ENCODE data around the gene CMYA5.
"Not testable (repeated sequence)": the region's sequence is repeated elsewhere in the genome, so short reads cannot be mapped to it uniquely, and the experiment has no call there.

Gene CMYA5

GRCh38 chr5:79689541-79690466, at the start of gene CMYA5:
TSS of gene CMYA5 (plus strand) at chr5:79689836. CDS start at chr5:79689908, 72 bp downstream.
- DNase-seq, result no peak

DNA sequence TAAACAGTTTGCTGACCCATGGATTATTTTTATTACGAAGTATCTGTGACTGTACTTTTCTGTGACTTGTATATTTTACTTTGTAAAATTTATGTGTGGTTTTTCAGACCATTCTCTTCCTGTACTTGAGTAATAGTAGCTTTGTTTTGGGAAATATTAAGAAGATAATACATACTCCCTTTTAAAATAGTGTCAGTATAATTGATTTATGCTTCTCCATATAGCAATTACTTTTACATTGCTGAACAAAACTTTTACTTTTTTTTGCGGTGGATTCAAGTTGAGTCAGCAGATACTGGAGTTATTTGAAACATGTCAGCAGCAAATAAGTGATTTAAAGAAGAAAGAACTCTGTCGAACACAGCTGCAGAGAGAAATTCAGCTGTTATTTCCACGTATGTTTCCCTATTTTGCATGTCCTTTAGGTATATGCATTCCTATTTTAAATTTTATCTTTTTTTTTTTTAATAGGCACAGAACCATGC, 49.0 kb upstream of the CMYA5 start:
- DNase-seq, result no peak

GRCh38 chr5:79641414-79641813, 48.2 kb upstream of the CMYA5 start:
- no peak for DNase-seq

DNA sequence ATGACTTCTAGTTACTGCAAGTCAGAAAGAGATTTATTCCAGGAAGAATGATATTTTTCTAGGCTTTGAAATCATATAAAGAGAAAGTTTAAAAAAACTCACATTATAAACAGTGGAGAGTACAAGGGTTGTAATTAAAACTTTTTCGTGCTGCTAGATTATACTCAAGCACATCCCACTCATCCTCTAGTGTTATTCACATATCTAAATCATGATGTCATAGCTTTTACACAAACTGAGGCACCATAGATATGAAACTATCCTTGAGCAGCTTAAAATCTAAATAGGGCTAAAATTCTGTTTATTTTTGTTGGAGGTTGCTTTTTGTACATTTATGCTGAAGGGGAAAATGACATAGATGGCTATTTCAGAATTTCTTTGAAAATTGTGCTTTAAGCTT, 47.4 kb upstream of the CMYA5 start:
- no peak for DNase-seq

DNA sequence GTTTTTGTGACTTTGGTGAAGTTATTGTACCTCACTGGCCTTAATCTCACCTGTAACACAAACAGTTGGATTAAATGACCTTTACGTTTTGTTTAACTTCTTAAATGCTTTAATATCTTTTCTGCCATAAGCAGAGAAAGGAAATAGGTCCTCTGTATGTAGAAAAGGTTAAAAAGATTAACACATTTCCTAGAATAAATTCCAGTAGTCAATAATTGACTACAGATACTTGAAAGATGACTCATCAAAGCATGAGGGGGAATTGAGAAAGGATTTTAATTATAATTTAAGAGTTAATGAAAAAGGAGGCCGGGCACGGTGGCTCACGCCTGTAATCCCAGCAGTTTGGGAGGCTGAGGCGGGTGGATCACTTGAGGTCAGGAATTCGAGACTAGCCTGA, 35.8 kb upstream of the CMYA5 start:
- no peak for DNase-seq

DNA sequence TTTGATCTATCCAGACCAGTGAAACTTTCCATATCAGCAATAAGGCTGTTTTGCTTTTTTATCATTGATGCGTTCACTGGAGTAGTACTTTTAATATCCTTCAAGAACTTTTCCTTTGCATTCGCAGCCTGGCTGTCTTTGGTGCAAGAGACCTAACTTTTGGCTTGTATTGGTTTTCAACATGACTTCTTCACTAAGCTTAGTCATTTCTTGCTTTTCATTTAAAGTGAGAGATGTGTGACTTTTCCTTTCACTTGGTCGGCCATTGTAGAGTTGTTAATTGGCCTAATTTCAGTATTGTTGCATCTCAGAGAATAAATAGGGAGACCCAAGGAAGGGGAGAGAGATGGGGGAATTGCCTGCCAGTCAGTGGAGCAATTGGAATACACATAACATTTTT, 26.4 kb upstream of the CMYA5 start:
- no peak for DNase-seq

DNA sequence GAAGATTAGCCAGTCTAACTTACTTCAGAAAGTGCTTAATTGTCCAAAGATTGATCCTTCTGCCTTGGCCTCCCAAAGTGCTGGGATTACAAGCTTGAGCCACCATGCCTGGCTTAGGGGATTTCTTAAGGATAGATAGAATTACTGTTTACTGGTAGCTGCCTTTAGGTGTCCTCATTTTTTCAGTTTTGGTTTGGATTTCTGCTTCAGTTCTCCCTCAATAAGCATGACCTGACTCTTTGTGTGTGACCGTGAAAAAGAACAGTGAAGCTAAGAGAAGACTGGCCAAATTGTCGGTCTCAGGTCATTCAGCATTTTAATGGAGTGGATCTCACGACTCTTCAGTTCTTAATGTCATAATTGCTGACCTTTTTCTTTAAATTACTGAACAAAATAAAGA, 22.9 kb upstream of the CMYA5 start:
- DNase-seq, result no peak

DNA sequence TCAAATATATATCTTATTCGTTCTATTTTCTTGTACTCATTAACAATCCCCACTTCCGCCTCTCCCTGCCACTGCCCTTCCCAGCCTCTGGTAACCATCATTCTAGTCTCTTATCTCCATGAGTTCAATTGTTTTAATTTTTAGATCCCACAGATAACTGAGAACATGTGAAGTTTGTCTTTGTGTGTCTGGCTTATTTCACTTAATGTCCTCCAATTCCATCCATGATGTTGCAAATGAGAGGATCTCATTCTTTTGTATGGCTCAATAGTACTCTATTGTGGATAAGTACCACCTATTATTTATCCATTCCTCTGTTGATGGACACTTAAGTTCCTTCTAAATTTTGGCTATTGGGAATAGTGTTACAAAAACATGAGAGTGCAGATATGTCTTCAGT, 17.2 kb upstream of the CMYA5 start:
- DNase-seq, result no peak

DNA sequence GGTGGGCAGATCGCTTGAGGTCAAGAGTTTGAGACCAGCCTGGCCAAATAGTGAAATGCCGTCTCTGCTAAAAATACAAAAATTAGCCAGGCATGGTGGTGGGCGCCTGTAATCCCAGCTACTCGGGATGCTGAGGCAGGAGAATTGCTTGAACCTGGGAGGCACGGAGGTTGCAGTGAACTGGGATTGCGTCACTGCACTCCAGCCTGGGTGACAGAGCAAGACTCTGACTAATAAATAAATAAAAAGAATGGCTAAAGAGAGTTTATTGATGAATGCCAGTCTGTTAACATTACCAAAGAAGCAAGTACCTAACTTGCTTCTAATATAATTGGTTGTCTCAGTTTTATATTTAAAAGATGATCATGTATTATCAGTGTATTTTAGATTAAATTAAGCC, 13.3 kb upstream of the CMYA5 start:
- DNase-seq, result not testable (repeated sequence)

- not testable (repeated sequence) for DNase-seq
Observed at GRCh38 chr5:79682102-79682501, 7.5 kb upstream of the CMYA5 start.

DNA sequence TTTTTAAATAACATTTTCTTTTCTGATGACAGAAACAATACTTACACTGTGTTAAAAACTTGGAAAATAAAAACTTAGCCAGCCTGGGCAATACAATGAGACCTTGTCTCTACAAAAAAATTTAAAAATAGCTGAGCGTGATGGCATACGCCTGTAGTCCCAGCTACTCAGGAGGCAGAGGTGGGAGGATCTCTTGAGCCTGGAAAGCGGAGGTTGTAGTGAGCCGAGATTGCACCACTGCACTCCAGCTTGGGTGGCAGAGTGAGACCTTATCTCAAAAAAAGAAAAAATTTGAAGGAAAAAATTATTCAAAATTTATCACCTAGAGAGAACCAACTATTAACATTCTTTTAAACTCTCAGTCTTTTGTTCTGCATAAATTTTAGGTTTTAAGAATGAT, 4.9 kb upstream of the CMYA5 start:
- no peak for DNase-seq

- DNase-seq, result no peak
Observed at GRCh38 chr5:79685627-79686026, 4.0 kb upstream of the CMYA5 start.

DNA sequence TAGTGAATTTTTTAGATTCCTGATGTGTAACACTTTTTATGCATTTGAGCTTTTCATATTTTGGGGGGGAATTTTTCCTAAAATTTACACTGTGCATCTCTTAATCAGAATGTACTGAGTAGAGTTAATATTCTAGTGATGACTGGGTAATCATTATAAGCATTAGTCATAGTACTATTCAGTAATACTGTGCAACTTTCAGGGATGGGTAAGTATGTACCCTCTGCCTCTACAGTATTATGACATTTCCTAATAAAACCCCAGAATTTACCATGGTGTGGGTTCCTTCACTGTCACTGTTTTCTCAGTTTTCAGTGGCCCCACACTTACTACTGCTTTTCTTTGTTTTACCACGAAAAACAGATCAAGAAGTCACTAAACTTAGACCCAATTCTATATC, 2.8 kb upstream of the CMYA5 start:
- DNase-seq, result no peak

GRCh38 chr5:79687889-79688288, 1.7 kb upstream of the CMYA5 start:
- DNase-seq, result no peak

DNA sequence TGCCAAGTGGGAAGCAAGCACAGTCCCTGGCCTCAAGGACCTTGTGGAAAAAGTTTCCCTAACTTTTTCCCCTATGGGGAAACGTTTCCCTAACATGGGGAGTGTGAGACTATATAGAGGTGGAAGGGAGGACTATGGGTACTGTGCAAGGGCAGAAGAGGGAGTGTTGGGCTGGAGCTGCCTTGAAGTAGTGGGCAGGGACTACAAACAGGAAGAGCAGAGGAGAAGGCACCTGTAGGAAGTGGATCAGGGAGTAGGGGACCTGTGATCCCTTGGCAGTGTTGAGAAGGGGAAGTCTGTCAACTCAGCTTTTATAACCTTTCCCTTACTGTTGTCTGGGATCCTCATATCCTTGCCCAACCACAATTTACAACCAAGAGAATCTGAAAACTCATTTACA, 1.4 kb downstream of the CMYA5 start:
- peak; percentile 38 for DNase-seq

- DNase-seq, result peak; percentile 27
Observed at GRCh38 chr5:79692596-79692995, 3.0 kb downstream of the CMYA5 start.

- no peak for DNase-seq
Observed at GRCh38 chr5:79694183-79694582, 4.5 kb downstream of the CMYA5 start.

DNA sequence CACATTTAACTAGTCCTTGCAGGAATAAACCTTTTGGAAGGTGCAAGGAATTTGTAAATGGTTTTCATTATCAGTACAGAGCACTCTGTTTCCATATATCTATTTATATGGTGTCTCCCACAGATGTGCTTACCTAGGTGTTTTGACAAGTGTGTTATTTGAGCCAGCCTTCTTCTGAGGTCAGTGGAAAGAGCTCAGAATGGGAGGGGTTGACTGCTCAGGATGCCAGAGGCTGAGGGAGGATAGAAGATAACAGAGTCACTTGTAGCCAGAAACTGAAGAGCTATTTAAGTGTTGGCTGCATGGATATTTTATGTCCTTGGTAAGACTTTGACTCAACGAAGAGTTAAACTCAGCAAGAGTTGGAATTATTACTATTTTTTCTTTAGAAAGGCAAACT, 5.0 kb downstream of the CMYA5 start:
- DNase-seq, result peak; percentile 83

DNA sequence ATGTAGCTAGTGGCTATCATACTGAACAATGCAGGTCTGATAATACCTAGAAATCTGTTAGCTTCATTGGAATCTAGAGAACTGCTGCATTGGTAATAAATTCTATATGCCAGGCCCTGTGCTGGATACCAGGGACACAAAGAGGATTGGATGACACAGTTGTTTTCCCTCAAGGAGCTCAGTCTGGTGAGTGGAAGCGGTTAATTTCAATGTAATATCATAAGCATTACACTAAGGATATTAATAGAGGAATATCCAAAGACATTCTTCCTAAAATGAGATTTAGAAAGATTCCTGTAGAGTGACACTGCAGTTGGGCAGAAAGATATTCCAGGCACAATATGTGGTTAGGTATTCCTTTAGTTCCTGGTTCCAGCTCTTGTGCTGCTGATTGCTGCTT, 5.9 kb downstream of the CMYA5 start:
- DNase-seq, result no peak

GRCh38 chr5:79697222-79698170, 7.9 kb downstream of the CMYA5 start:
- no peak for DNase-seq

DNA sequence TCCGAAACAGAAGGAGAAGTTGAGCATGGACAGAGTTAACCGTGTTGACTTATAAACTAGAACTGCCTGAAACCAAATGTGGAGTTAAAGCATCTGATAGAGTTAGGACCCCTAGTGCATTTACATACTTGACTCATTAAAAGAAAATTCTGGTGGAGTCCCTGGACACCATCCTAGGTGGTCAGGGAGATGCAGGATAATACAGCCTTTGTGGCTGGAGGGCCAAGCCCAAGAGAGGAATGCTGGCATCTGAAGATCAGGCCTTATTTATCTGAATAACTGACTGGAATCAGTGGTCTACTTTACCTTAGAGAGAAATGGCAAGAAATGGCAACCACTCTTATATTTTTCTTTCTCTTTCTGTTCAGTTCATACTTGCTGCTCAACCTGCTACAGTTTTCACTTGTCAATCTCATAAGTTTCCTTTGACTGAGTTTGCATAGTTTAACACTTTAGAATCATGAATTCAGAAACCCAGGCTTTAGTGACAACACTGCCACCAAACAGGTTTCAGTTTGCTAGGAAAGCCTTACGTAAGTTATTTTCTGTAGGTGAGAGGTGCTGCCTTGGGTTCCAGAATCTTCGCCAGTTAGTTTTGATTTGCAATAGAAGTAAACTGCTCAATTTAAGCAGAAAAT, 10.2 kb downstream of the CMYA5 start:
- DNase-seq, result no peak

DNA sequence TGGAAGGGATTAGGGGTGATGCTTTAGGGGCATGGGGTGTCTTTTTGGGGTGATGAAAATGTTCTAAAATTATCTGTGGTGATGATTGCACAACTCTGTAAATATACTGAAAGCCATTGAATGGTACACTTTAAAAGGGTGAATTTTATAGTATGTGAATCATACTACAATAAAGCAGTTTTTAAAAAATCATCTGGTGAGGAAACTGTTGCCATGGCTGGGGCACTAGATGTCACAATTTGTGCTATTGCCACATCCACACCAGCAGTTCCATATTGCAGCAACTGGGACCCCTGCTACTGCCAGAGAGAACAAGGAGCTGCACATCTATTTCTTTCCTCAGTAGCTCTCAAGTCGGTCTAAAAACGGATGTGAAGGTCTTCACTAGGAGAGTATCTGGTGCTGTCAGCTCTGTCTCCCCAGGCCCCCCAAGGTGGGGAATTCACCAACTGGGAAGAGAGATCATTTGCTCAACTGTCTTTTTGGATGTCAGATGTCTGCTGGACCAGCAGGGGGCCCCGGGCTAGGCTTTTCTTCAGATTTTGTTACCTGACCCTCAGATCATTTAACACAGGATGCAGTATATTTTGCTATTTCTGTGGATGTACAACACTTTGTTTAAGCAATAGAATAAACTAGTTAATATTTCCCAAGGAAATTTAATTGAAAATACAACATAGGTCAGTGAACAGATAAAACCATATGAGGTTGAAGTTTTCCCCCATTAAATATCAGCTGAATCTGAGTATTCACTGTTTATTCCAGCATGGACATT, 13.2 kb downstream of the CMYA5 start:
- DNase-seq, result no peak

DNA sequence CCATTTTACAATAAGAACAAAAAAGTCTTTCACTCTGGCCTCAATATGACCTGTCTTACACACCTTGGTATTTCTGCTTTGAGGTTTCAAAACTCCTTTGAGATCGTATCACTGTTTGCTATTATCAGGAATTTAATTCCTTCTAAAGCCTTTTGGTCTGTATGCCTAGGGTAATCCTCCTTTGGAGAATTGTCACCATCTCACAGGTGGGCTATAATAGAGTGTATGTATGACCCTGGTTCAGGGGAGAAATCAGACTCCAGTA, 13.7 kb downstream of the CMYA5 start:
- no peak for DNase-seq

Data from NCI-H2029 treated with DMSO at 0.1 percent for 48 hours (cell line).